Glutamatergic neuron (in vitro differentiated cells): ENCODE data around the gene SPDYE16. TPM values are rescaled to one million over a fixed set of nuclear protein-coding genes. Genes with fewer than 3 reads are reported as not detected.
"Not testable (repeated sequence)": the region's sequence is repeated elsewhere in the genome, so short reads cannot be mapped to it uniquely, and the experiment has no call there.

ENCODE experiments used
- DNase-seq: peaks from one replicate; pipeline ENCODE4 v3.0.0; 2022
- H3K27ac Mint-ChIP-seq: one replicate; pipeline ENCODE4 v1.8.0; 2020; ENCODE audit warnings: mild to moderate bottlenecking, mixed read lengths, inconsistent platforms; ENCODE audit not compliant: unreplicated experiment
- H3K27me3 Mint-ChIP-seq: one replicate; pipeline ENCODE4 v1.8.0; 2020; ENCODE audit warnings: mild to moderate bottlenecking, moderate library complexity, mixed read lengths, inconsistent platforms; ENCODE audit not compliant: unreplicated experiment
- H3K36me3 Mint-ChIP-seq: one replicate; pipeline ENCODE4 v1.8.0; 2020; ENCODE audit warnings: mild to moderate bottlenecking, mixed read lengths, inconsistent platforms; ENCODE audit not compliant: unreplicated experiment
- H3K4me1 Mint-ChIP-seq: one replicate; pipeline ENCODE4 v1.8.0; 2020; ENCODE audit warnings: mild to moderate bottlenecking, low read depth, mixed read lengths, inconsistent platforms; ENCODE audit not compliant: unreplicated experiment
- H3K4me3 Mint-ChIP-seq: one replicate; pipeline ENCODE4 v1.8.0; 2020; ENCODE audit warnings: mild to moderate bottlenecking, mixed read lengths, inconsistent platforms; ENCODE audit not compliant: unreplicated experiment
- H3K9me3 Mint-ChIP-seq: one replicate; pipeline ENCODE4 v1.8.0; 2020; ENCODE audit warnings: mild to moderate bottlenecking, moderate library complexity, mixed read lengths, inconsistent platforms; ENCODE audit not compliant: unreplicated experiment
- long read RNA-seq: library from polyadenylated mRNA; unstranded; transcript quantifications from one replicate; pipeline ENCODE4 v2.0.0, GENCODE V29; 2020; ENCODE audit not compliant: unreplicated experiment
- total RNA-seq: library from RNA; stranded (reverse); fragmentation: NEBNext Ultra II Directional; extraction: Animal tissue kit (Norgen Biotek cat#: 25700); gene quantifications from one replicate; pipeline ENCODE4 v1.2.1, GENCODE V29; 2021; ENCODE audit not compliant: unreplicated experiment

Gene SPDYE16, protein sequence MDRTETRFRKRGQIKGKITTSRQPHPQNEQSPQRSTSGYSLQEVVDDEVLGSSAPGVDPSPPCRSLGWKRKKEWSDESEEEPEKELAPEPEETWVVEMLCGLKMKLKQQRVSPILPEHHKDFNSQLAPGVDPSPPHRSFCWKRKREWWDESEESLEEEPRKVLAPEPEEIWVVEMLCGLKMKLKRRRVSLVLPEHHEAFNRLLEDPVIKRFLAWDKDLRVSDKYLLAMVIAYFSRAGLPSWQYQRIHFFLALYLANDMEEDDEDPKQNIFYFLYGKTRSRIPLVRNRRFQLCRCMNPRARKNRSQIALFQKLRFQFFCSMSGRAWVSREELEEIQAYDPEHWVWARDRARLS
- 0.20 TPM for total RNA-seq
- long read RNA-seq, result 0 reads

DNA sequence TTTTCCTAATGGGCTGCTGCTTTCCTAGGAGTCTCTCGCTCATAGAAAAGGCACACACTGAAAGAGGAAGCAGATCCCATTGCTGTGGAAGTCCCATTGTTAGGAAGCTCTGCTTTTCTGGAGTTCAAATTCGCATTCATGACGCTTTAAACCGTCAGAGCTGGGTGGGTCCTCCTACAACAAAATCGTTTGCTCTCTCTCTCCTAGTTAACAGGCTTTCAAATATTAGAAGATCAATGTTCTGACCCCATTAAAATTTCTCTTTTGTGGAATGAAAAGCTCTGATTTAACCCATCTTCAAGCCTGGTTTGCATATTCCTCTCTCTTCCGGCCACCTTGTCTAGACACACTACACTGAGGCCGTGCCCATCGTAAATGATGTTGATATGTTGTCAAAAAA, at the start of gene SPDYE16:
Gene SPDYE16 (minus strand): TSS at position 101 of the 400 bp plus-strand sequence. CDS start 1,838 bp downstream, outside the sequence.
- H3K36me3 Mint-ChIP-seq, H3K4me3 Mint-ChIP-seq, H3K27me3 Mint-ChIP-seq, H3K9me3 Mint-ChIP-seq, H3K4me1 Mint-ChIP-seq, DNase-seq, H3K27ac Mint-ChIP-seq: not testable (repeated sequence)

DNA sequence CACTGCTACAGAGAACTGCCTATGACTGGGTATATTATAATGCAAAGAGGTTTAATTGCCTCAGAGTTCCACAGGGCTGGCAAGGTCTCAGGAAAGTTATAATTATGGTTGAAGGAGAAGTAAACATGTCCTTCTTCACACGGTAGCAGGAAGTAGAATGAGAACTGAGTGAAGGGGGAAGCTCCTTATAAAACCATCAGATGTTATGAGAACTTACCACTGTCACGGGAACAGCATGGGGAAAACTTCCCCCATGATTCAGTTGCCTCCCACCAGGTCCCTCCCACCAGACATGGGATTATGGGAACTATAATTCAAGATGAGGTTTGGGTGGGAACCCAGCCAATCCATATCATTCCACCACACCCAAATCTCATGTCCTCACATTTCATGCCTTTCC, 49.6 kb upstream of the SPDYE16 start:
- H3K4me3 Mint-ChIP-seq, H3K9me3 Mint-ChIP-seq, H3K27me3 Mint-ChIP-seq, H3K4me1 Mint-ChIP-seq, H3K27ac Mint-ChIP-seq, H3K36me3 Mint-ChIP-seq, DNase-seq: not testable (repeated sequence)

- not testable (repeated sequence) for H3K9me3 Mint-ChIP-seq, H3K4me1 Mint-ChIP-seq, H3K27me3 Mint-ChIP-seq, H3K36me3 Mint-ChIP-seq, H3K27ac Mint-ChIP-seq, H3K4me3 Mint-ChIP-seq, DNase-seq
These were observed 48.7 kb upstream of the SPDYE16 start for GRCh38 chr7:76591602-76592304.

DNA sequence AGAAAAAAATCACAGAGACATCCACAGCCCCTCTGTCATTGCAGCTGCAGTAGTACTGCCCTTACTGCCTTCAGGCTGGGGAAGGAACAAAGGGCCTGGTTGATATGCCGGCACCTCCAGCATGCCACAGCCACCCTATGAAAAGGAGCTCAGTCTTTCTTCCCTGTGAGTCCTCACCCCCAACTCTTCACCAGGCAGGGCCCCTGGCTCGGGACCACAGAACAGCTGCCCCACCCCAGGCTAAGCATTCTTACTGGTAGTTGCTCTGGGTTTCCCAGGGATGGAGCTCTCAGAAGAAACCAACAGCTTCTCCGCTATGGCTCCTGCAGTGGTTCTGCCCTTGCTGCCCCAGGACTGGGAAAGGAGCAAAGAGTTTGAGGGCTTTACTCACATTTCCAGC, 47.9 kb upstream of the SPDYE16 start:
- H3K27ac Mint-ChIP-seq, DNase-seq, H3K4me1 Mint-ChIP-seq, H3K27me3 Mint-ChIP-seq, H3K36me3 Mint-ChIP-seq, H3K9me3 Mint-ChIP-seq, H3K4me3 Mint-ChIP-seq: not testable (repeated sequence)

DNA sequence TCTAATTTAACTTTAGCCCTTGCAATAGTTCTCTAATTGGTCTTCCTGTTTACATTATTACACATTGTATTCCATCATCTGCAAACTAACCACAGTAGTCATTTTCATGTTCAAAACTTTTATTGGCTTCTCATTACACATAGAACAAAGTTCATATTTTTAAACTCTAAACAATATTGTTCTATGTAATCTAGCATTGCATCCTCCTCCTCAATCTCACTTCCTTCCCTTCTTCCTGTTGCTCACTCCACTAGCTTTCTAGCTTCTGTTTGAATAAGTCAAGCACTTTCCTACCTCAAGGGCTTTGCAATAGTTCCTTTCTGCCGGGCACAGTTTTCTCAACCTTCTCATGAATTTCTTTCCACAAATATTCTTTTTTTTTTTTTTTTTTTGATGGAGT, 45.5 kb upstream of the SPDYE16 start:
- not testable (repeated sequence) for H3K4me3 Mint-ChIP-seq, H3K27me3 Mint-ChIP-seq, DNase-seq, H3K9me3 Mint-ChIP-seq, H3K27ac Mint-ChIP-seq, H3K36me3 Mint-ChIP-seq
- peaks cover 10% of the 10 kb centered on the region for H3K4me1 Mint-ChIP-seq

- H3K27me3 Mint-ChIP-seq, H3K36me3 Mint-ChIP-seq, H3K27ac Mint-ChIP-seq, H3K4me3 Mint-ChIP-seq, H3K9me3 Mint-ChIP-seq, DNase-seq: not testable (repeated sequence)
- peaks cover 15% of the 10 kb centered on the region for H3K4me1 Mint-ChIP-seq
These were observed 43.7 kb upstream of the SPDYE16 start for GRCh38 chr7:76586585-76587315.

GRCh38 chr7:76583636-76584281, 40.7 kb upstream of the SPDYE16 start:
- H3K36me3 Mint-ChIP-seq, H3K9me3 Mint-ChIP-seq, H3K4me3 Mint-ChIP-seq, H3K27me3 Mint-ChIP-seq, DNase-seq: not testable (repeated sequence)
- Mint-ChIP-seq H3K27ac (peak overlapping the region; percentile 44), H3K4me1 (peaks cover 13% of the 10 kb centered on the region)

- peaks cover 13% of the 10 kb centered on the region for H3K4me1 Mint-ChIP-seq
- H3K4me3 Mint-ChIP-seq, H3K36me3 Mint-ChIP-seq, H3K9me3 Mint-ChIP-seq, H3K27me3 Mint-ChIP-seq, H3K27ac Mint-ChIP-seq, DNase-seq: not testable (repeated sequence)
These were observed 39.9 kb upstream of the SPDYE16 start for GRCh38 chr7:76582848-76583631.

- H3K4me1 Mint-ChIP-seq, result peaks cover 21% of the 10 kb centered on the region
- H3K27ac Mint-ChIP-seq, result not testable (repeated sequence)
These were observed 33.0 kb upstream of the SPDYE16 start for GRCh38 chr7:76575919-76576655.

GRCh38 chr7:76575431-76575830, 32.3 kb upstream of the SPDYE16 start:
- H3K36me3 Mint-ChIP-seq, DNase-seq, H3K27me3 Mint-ChIP-seq, H3K27ac Mint-ChIP-seq, H3K9me3 Mint-ChIP-seq, H3K4me3 Mint-ChIP-seq: not testable (repeated sequence)
- peaks cover 24% of the 10 kb centered on the region for H3K4me1 Mint-ChIP-seq

More at GRCh38 chr7:76575919-76576655, 33.0 kb upstream of the SPDYE16 start:
- not testable (repeated sequence) for DNase-seq, H3K36me3 Mint-ChIP-seq, H3K27me3 Mint-ChIP-seq, H3K9me3 Mint-ChIP-seq, H3K4me3 Mint-ChIP-seq
